OCI-LY7 (cell line): ENCODE measurements around the gene CHST3. TPM values are rescaled to one million over a fixed set of nuclear protein-coding genes. Genes with fewer than 3 reads are reported as not detected.
"Not testable (repeated sequence)": the region's sequence is repeated elsewhere in the genome, so short reads cannot be mapped to it uniquely, and the experiment has no call there.

Experiments used
- BruUV-seq: library from RNA; stranded (reverse); fragments of 400-500 nt; replicated peaks from 2 replicates; lab custom pipeline; 2021; lab: Mats Ljungman, UMichigan
- CTCF ChIA-PET: fragments of 300-600 bp; sonication (Branson Sonifier 250); formaldehyde crosslinking; loops from one replicate; lab custom pipeline; 2022; ENCODE audit warnings: antibody characterized with exemption; ENCODE audit not compliant: unreplicated experiment; lab: Charles Lee
- POLR2A ChIA-PET: fragments of 300-600 bp; sonication (Branson Sonifier 250); formaldehyde crosslinking; loops from one replicate; lab custom pipeline; 2022; ENCODE audit warnings: antibody characterized with exemption; lab: Charles Lee
- DNase-seq: peaks from one replicate; pipeline ENCODE4 v3.0.0-alpha.2; 2015; ENCODE audit warnings: low spot score
- H2AFZ ChIP-seq: fragments of 200-600 bp; sonication (generic), shearing (Covaris generic); 2 replicates; pipeline ENCODE4 v1.6.1; 2014; ENCODE audit warnings: mild to moderate bottlenecking, antibody characterized with exemption, low read length, moderate library complexity
- H3K27ac ChIP-seq: fragments of 200-600 bp; sonication (generic); 2 replicates; pipeline ENCODE4 v1.5.1; 2014; ENCODE audit warnings: mixed run types, low read depth, mild to moderate bottlenecking, moderate library complexity, low read length, inconsistent platforms; ENCODE audit not compliant: poor library complexity, severe bottlenecking
- H3K36me3 ChIP-seq: fragments of 200-600 bp; sonication (generic); 2 replicates; pipeline ENCODE4 v1.6.1; 2014; ENCODE audit warnings: mild to moderate bottlenecking, antibody characterized with exemption, low read length, moderate library complexity, mixed read lengths; ENCODE audit not compliant: insufficient read depth
- H3K4me1 ChIP-seq: fragments of 200-600 bp; sonication (generic); 2 replicates; pipeline ENCODE4 v1.5.1; 2014; ENCODE audit warnings: mild to moderate bottlenecking, low read length; ENCODE audit not compliant: insufficient read depth, poor library complexity, severe bottlenecking
- H3K4me2 ChIP-seq: fragments of 200-600 bp; sonication (generic); 2 replicates; pipeline ENCODE4 v1.6.1; 2014; ENCODE audit warnings: mild to moderate bottlenecking, low read length
- H3K4me3 ChIP-seq: fragments of 200-600 bp; sonication (generic); 2 replicates; pipeline ENCODE4 v1.5.1; 2014; ENCODE audit warnings: mild to moderate bottlenecking, low read depth, low read length; ENCODE audit not compliant: poor library complexity, severe bottlenecking
- H3K79me2 ChIP-seq: fragments of 200-600 bp; sonication (generic); 2 replicates; pipeline ENCODE4 v1.6.1; 2016; ENCODE audit warnings: low read depth, mild to moderate bottlenecking, low read length, moderate library complexity, mixed read lengths; ENCODE audit not compliant: insufficient read depth
- H3K9me2 ChIP-seq: fragments of 200-600 bp; sonication (generic); 2 replicates; pipeline ENCODE4 v1.6.1; 2016; ENCODE audit warnings: mild to moderate bottlenecking, low read length, mixed read lengths; ENCODE audit not compliant: insufficient read depth
- H3K9me3 ChIP-seq: fragments of 200-600 bp; sonication (generic); 2 replicates; pipeline ENCODE4 v1.6.1; 2014; ENCODE audit warnings: mild to moderate bottlenecking, mixed run types, low read length, mixed read lengths
- H4K20me1 ChIP-seq: fragments of 200-600 bp; sonication (generic); 2 replicates; pipeline ENCODE4 v1.6.1; 2014; ENCODE audit warnings: mild to moderate bottlenecking, antibody characterized with exemption, low read length, moderate library complexity, mixed read lengths; ENCODE audit not compliant: insufficient read depth
- CTCF ChIP-seq: fragments of 200-600 bp; sonication (generic); conservative IDR thresholded peaks from 2 replicates; pipeline ENCODE4 v1.5.1; 2014; ENCODE audit warnings: mild to moderate bottlenecking, antibody characterized with exemption, low read length, moderate library complexity, mixed read lengths
- EZH2phosphoT487 ChIP-seq: fragments of 200-600 bp; sonication (generic); IDR thresholded peaks from 2 replicates; pipeline ENCODE4 v1.6.1; 2018; ENCODE audit warnings: low read depth, borderline replicate concordance, mild to moderate bottlenecking, mixed run types, antibody characterized with exemption, low read length, moderate library complexity, mixed read lengths
- intact Hi-C: fragments of 100-400 bp; cut with micrococcal nuclease; formaldehyde crosslinking; loops from one replicate; pipeline ENCODE4 v1.10.0; 2022; ENCODE audit not compliant: unreplicated experiment
- total RNA-seq, 2 experiments: library from RNA; depleted of rRNA in 1 of 2; stranded (reverse); fragments of >200 nt in 1 of 2; shearing (Covaris generic) in 1 of 2; gene quantifications; 2 replicates each; pipeline ENCODE4 v1.2.3, GENCODE V29; 2014 to 2022

Gene CHST3
- total RNA-seq, 2 experiments from 2014 or later = not detected

GRCh38 chr10:71965623-71966022 lies 1.4 kb downstream of the CHST3 start:
- DNase-seq = no peak
- no peaks in the 10 kb centered on the region for H3K9me2 ChIP-seq
- intact Hi-C loops = no loop called here
- no peaks in the 10 kb centered on the region for H4K20me1 ChIP-seq
- H3K9me3 ChIP-seq = no peaks in the 10 kb centered on the region
- no peaks in the 10 kb centered on the region for H3K79me2 ChIP-seq
- no peak for TF ChIP-seq CTCF
- TF ChIP-seq EZH2phosphoT487 = no peak
- no peaks in the 10 kb centered on the region for H3K36me3 ChIP-seq
- BruUV-seq = no TSS peak
- CTCF ChIA-PET = no interaction called here
- H3K27ac ChIP-seq = no peak overlapping the region
- no peaks in the 10 kb centered on the region for H3K4me1 ChIP-seq
- H3K4me3 ChIP-seq = no peak overlapping the region
- H2AFZ ChIP-seq = no peak overlapping the region
- POLR2A ChIA-PET = no interaction called here
- no peak overlapping the region for H3K4me2 ChIP-seq

GRCh38 chr10:71966046-71967004 lies 2.1 kb downstream of the CHST3 start:
- no peak overlapping the region for H3K27ac ChIP-seq
- DNase-seq = no peak
- TF ChIP-seq CTCF (no peak), EZH2phosphoT487 (no peak)
- intact Hi-C loops = no loop called here
- H3K9me3 ChIP-seq = no peaks in the 10 kb centered on the region
- no peak overlapping the region for H3K4me2 ChIP-seq
- no peaks in the 10 kb centered on the region for H3K79me2 ChIP-seq
- BruUV-seq = no TSS peak
- H4K20me1 ChIP-seq = no peaks in the 10 kb centered on the region
- no peaks in the 10 kb centered on the region for H3K36me3 ChIP-seq
- H2AFZ ChIP-seq = no peak overlapping the region
- no peaks in the 10 kb centered on the region for H3K9me2 ChIP-seq
- ChIA-PET POLR2A (no interaction called here), CTCF (no interaction called here)
- H3K4me1 ChIP-seq = no peaks in the 10 kb centered on the region
- no peak overlapping the region for H3K4me3 ChIP-seq

- BruUV-seq, H3K4me1 ChIP-seq, H3K79me2 ChIP-seq, H4K20me1 ChIP-seq, H2AFZ ChIP-seq, H3K36me3 ChIP-seq, H3K27ac ChIP-seq, POLR2A ChIA-PET, H3K9me2 ChIP-seq, intact Hi-C loops, DNase-seq, H3K9me3 ChIP-seq, H3K4me3 ChIP-seq, CTCF ChIA-PET, H3K4me2 ChIP-seq: not testable (repeated sequence)
Measured at GRCh38 chr10:71967958-71968357, 3.8 kb downstream of the CHST3 start.
